HEK293T (cell line): ENCODE data around the gene ADK.

Experiments used
- ARNT ChIP-seq: fragments of 450-650 bp; IDR thresholded peaks from 2 replicates; pipeline ENCODE4 v1.6.1; 2017; ENCODE audit warnings: mild to moderate bottlenecking
- BHLHE40 ChIP-seq: fragments of 450-650 bp; IDR thresholded peaks from 2 replicates; pipeline ENCODE4 v1.6.1; 2016; ENCODE audit warnings: mild to moderate bottlenecking, moderate library complexity, borderline replicate concordance
- ELF4 ChIP-seq: fragments of 450-650 bp; IDR thresholded peaks from 2 replicates; pipeline ENCODE4 v1.6.1; 2017; ENCODE audit warnings: antibody characterized with exemption
- FOXA1 ChIP-seq: fragments of 450-650 bp; IDR thresholded peaks from 2 replicates; pipeline ENCODE4 v1.6.1; 2016; ENCODE audit warnings: mild to moderate bottlenecking
- FOXK2 ChIP-seq: fragments of 450-650 bp; IDR thresholded peaks from 2 replicates; pipeline ENCODE4 v1.6.1; 2016; ENCODE audit warnings: mild to moderate bottlenecking
- L3MBTL2 ChIP-seq: fragments of 450-650 bp; conservative IDR thresholded peaks from 2 replicates; pipeline ENCODE4 v1.6.1; 2016; ENCODE audit warnings: mild to moderate bottlenecking
- NFRKB ChIP-seq: fragments of 450-650 bp; IDR thresholded peaks from 2 replicates; pipeline ENCODE4 v1.6.1; 2016; ENCODE audit warnings: mild to moderate bottlenecking, moderate library complexity
- SUZ12 ChIP-seq: fragments of 450-650 bp; IDR thresholded peaks from 2 replicates; pipeline ENCODE4 v1.6.1; 2016; ENCODE audit warnings: mild to moderate bottlenecking
- TARDBP ChIP-seq: fragments of 450-650 bp; IDR thresholded peaks from 2 replicates; pipeline ENCODE4 v1.6.1; 2016
- TF ChIP-seq, protein P1 (sequence below): fragments of 450-650 bp; IDR thresholded peaks from 2 replicates; pipeline ENCODE4 v1.6.1; 2016

GRCh38 chr10:74306227-74306982 lies 155.4 kb downstream of the ADK start:
- TF ChIP-seq SUZ12: no peak
- no peak for TF ChIP-seq ARNT
- TF ChIP-seq ELF4: no peak
- TF ChIP-seq TARDBP: no peak
- no peak for TF ChIP-seq FOXK2
- TF ChIP-seq FOXA1: no peak
- TF ChIP-seq, protein P1, sequence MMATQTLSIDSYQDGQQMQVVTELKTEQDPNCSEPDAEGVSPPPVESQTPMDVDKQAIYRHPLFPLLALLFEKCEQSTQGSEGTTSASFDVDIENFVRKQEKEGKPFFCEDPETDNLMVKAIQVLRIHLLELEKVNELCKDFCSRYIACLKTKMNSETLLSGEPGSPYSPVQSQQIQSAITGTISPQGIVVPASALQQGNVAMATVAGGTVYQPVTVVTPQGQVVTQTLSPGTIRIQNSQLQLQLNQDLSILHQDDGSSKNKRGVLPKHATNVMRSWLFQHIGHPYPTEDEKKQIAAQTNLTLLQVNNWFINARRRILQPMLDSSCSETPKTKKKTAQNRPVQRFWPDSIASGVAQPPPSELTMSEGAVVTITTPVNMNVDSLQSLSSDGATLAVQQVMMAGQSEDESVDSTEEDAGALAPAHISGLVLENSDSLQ: no peak
- no peak for TF ChIP-seq L3MBTL2
- no peak for TF ChIP-seq BHLHE40
- no peak for TF ChIP-seq NFRKB
